H1 (cell line): ENCODE results near the gene NXN. TPM values are rescaled to one million over a fixed set of nuclear protein-coding genes. Genes with fewer than 3 reads are reported as not detected.
"Not testable (repeated sequence)": the region's sequence is repeated elsewhere in the genome, so short reads cannot be mapped to it uniquely, and the experiment has no call there.

Experiments used
- CTCF ChIA-PET: fragments of 300-600 bp; sonication (Branson Sonifier 250); formaldehyde crosslinking; loops from one replicate; lab custom pipeline; 2021; ENCODE audit not compliant: partially characterized antibody; lab: Charles Lee
- POLR2A ChIA-PET: fragments of 300-600 bp; sonication (Branson Sonifier 250); formaldehyde crosslinking; loops from one replicate; lab custom pipeline; 2021; ENCODE audit warnings: inconsistent platforms; ENCODE audit not compliant: partially characterized antibody; lab: Charles Lee
- DNase-seq, 2 experiments: peaks; one replicate each; pipeline versions ENCODE4 v3.0.0 to v3.0.0-alpha.2; 2010 to 2022; ENCODE audit warnings: low spot score in 2 of 2, low read depth in 1 of 2, mixed read lengths in 1 of 2
- FAIRE-seq: peaks from 2 replicates; lab custom pipeline; 2011; peaks lifted over from hg19 to GRCh38; lab: Jason Lieb, UNC
- H2AFZ ChIP-seq: 2 replicates; pipeline ENCODE4 v1.8.1; 2012; ENCODE audit warnings: low read length, inconsistent platforms
- H2AK5ac ChIP-seq: 2 replicates; pipeline ENCODE4 v1.6.1; 2013; ENCODE audit warnings: low read depth, low read length
- H2BK120ac ChIP-seq: replicated peaks from 2 replicates; pipeline ENCODE3; 2013; ENCODE audit warnings: low read depth, low read length, inconsistent platforms
- H2BK12ac ChIP-seq: 2 replicates; pipeline ENCODE4 v1.6.1; 2013; ENCODE audit warnings: low read depth, low read length
- H2BK15ac ChIP-seq: 2 replicates; pipeline ENCODE4 v1.6.1; 2013; ENCODE audit warnings: low read length
- H2BK20ac ChIP-seq: 2 replicates; pipeline ENCODE4 v1.6.1; 2013; ENCODE audit warnings: low read length
- H2BK5ac ChIP-seq: 2 replicates; pipeline ENCODE4 v1.6.1; 2013; ENCODE audit warnings: low read depth, low read length
- H3K14ac ChIP-seq: 2 replicates; pipeline ENCODE4 v1.6.1; 2013; ENCODE audit warnings: inconsistent platforms; ENCODE audit not compliant: insufficient read length
- H3K18ac ChIP-seq: 2 replicates; pipeline ENCODE4 v1.6.1; 2013; ENCODE audit warnings: low read length; ENCODE audit errors: extremely low read depth
- H3K23ac ChIP-seq: 2 replicates; pipeline ENCODE4 v1.6.1; 2013; ENCODE audit warnings: inconsistent platforms; ENCODE audit not compliant: insufficient read length
- H3K23me2 ChIP-seq: 2 replicates; pipeline ENCODE4 v1.6.1; 2013; ENCODE audit warnings: low read depth, low read length
- H3K27ac ChIP-seq: 2 replicates; pipeline ENCODE4 v1.6.1; 2011; ENCODE audit warnings: low read depth, low read length, inconsistent platforms
- H3K27me3 ChIP-seq, 4 experiments: replicated peaks in 1 of 4; 1 replicate in 1 of 4; 2 replicates in 3 of 4; pipeline versions ENCODE4 v1.6.1 to v1.8.1; 2011 to 2013; ENCODE audit warnings: low read length in 3 of 4, mild to moderate bottlenecking in 3 of 4, inconsistent platforms in 2 of 4, mixed read lengths in 2 of 4, moderate library complexity in 1 of 4; ENCODE audit not compliant: control insufficient read depth in 3 of 4, insufficient read depth in 3 of 4; ENCODE audit errors: extremely low read depth in 1 of 4
- H3K36me3 ChIP-seq, 4 experiments: 2 replicates each; pipeline versions ENCODE4 v1.6.1 to v1.8.1; 2011 to 2013; ENCODE audit warnings: mild to moderate bottlenecking in 4 of 4, low read length in 3 of 4, moderate library complexity in 2 of 4, control low read depth in 1 of 4, inconsistent platforms in 1 of 4; ENCODE audit not compliant: insufficient read depth in 4 of 4, control insufficient read depth in 2 of 4
- H3K4ac ChIP-seq: replicated peaks from 2 replicates; pipeline ENCODE3; 2013; ENCODE audit warnings: low read length, low read depth, mixed read lengths, inconsistent platforms; ENCODE audit not compliant: insufficient read length
- H3K4me1 ChIP-seq, 4 experiments: replicated peaks in 1 of 4; 1 replicate in 1 of 4; 2 replicates in 3 of 4; pipeline versions ENCODE4 v1.6.1 to v1.8.1; 2011 to 2013; ENCODE audit warnings: low read length in 3 of 4, inconsistent platforms in 2 of 4, mixed read lengths in 1 of 4; ENCODE audit not compliant: insufficient read depth in 4 of 4, control insufficient read depth in 3 of 4
- H3K4me2 ChIP-seq, 2 experiments: 2 replicates each; pipeline versions ENCODE4 v1.6.1 to v1.8.1; 2011 to 2013; ENCODE audit warnings: low read depth in 2 of 2, low read length in 2 of 2, control low read depth in 1 of 2, inconsistent platforms in 1 of 2, mild to moderate bottlenecking in 1 of 2; ENCODE audit not compliant: insufficient read depth in 1 of 2
- H3K4me3 ChIP-seq, 4 experiments: fragments of 200-600, 300-600 bp in 1 of 4; sonication (generic), shearing (Covaris generic), sonication (Bioruptor Twin) in 1 of 4; 2 replicates each; pipeline versions ENCODE4 v1.5.1 to v1.8.1; 2011 to 2016; ENCODE audit warnings: low read length in 4 of 4, low read depth in 3 of 4, control low read depth in 2 of 4, inconsistent platforms in 2 of 4, mild to moderate bottlenecking in 2 of 4, mixed read lengths in 1 of 4, moderate library complexity in 1 of 4; ENCODE audit not compliant: insufficient read depth in 2 of 4; ENCODE audit errors: extremely low read depth in 1 of 4
- H3K56ac ChIP-seq: replicated peaks from 2 replicates; pipeline ENCODE3; 2013; ENCODE audit warnings: low read depth, mild to moderate bottlenecking, mixed read lengths, low read length, inconsistent platforms; ENCODE audit not compliant: insufficient read length
- H3K79me1 ChIP-seq: 2 replicates; pipeline ENCODE4 v1.6.1; 2013; ENCODE audit warnings: low read depth, low read length, control low read depth
- H3K79me2 ChIP-seq, 2 experiments: 2 replicates each; pipeline versions ENCODE4 v1.6.1 to v1.8.1; 2012 to 2013; ENCODE audit warnings: low read length in 2 of 2, mild to moderate bottlenecking in 2 of 2, inconsistent platforms in 1 of 2; ENCODE audit not compliant: insufficient read depth in 2 of 2, control insufficient read depth in 1 of 2
- H3K9ac ChIP-seq, 4 experiments: replicated peaks in 1 of 4; 1 replicate in 1 of 4; 2 replicates in 3 of 4; pipeline versions ENCODE4 v1.6.1 to v1.8.1; 2011 to 2013; ENCODE audit warnings: low read depth in 3 of 4, low read length in 3 of 4, control low read depth in 2 of 4, mild to moderate bottlenecking in 2 of 4, moderate library complexity in 2 of 4, inconsistent platforms in 1 of 4; ENCODE audit errors: extremely low read depth in 1 of 4
- H3K9me3 ChIP-seq, 2 experiments: 2 replicates each; pipeline versions ENCODE4 v1.6.1 to v1.8.1; 2012 to 2013; ENCODE audit warnings: mild to moderate bottlenecking in 2 of 2, moderate library complexity in 2 of 2, control low read depth in 1 of 2, inconsistent platforms in 1 of 2, low read depth in 1 of 2, low read length in 1 of 2, mixed read lengths in 1 of 2; ENCODE audit not compliant: insufficient read depth in 2 of 2
- H4K20me1 ChIP-seq, 2 experiments: replicated peaks in 1 of 2; 2 replicates each; pipeline versions ENCODE3 to v1.8.1; 2011 to 2013; ENCODE audit warnings: inconsistent platforms in 2 of 2, low read length in 2 of 2, mild to moderate bottlenecking in 1 of 2; ENCODE audit not compliant: insufficient read depth in 2 of 2, control insufficient read depth in 1 of 2
- H4K5ac ChIP-seq: 2 replicates; pipeline ENCODE4 v1.6.1; 2013; ENCODE audit warnings: low read length, low read depth, mixed read lengths, inconsistent platforms; ENCODE audit not compliant: insufficient read length
- H4K8ac ChIP-seq: 2 replicates; pipeline ENCODE4 v1.8.0; 2013; ENCODE audit warnings: mild to moderate bottlenecking, moderate library complexity, low read length, inconsistent platforms; ENCODE audit not compliant: insufficient read depth; ENCODE audit errors: extremely low read depth
- H4K91ac ChIP-seq: replicated peaks from 2 replicates; pipeline ENCODE3; 2013; ENCODE audit warnings: low read length, mixed read lengths, inconsistent platforms; ENCODE audit not compliant: insufficient read length
- CEBPB ChIP-seq: IDR thresholded peaks from 2 replicates; pipeline ENCODE4 v1.6.1; 2012; ENCODE audit warnings: low read depth, low read length
- CHD2 ChIP-seq: IDR thresholded peaks from 2 replicates; pipeline ENCODE4 v1.6.1; 2012; ENCODE audit warnings: low read length, improper control_type of control experiment
- POLR2A ChIP-seq, 2 experiments: IDR thresholded peaks; 1 replicate in 1 of 2; 2 replicates in 1 of 2; pipeline ENCODE4 v1.6.1; 2011; ENCODE audit warnings: low read depth in 2 of 2, low read length in 2 of 2, mild to moderate bottlenecking in 2 of 2; ENCODE audit errors: control extremely low read depth in 1 of 2
- POLR2AphosphoS5 ChIP-seq: IDR thresholded peaks from 2 replicates; pipeline ENCODE4 v1.6.1; 2011; ENCODE audit warnings: low read depth, low read length
- SP1 ChIP-seq: IDR thresholded peaks from 2 replicates; pipeline ENCODE4 v1.6.1; 2011; ENCODE audit warnings: low read depth, low read length
- SP2 ChIP-seq: IDR thresholded peaks from 2 replicates; pipeline ENCODE4 v1.6.1; 2012; ENCODE audit warnings: mild to moderate bottlenecking, low read length, inconsistent platforms
- TAF1 ChIP-seq: IDR thresholded peaks from 2 replicates; pipeline ENCODE4 v1.6.1; 2011; ENCODE audit warnings: mild to moderate bottlenecking, low read depth, low read length
- WGBS, 2 experiments: shearing (Covaris generic) in 1 of 2; methylation state at CpG; one replicate each; pipeline versions ENCODE4 v1.1.6 to v1.1.7; 2013 to 2015; ENCODE audit warnings: low lambda C conversion rate in 2 of 2, mixed read lengths in 2 of 2, inconsistent platforms in 1 of 2, low coverage in 1 of 2, missing lambda C conversion rate in 1 of 2; ENCODE audit not compliant: insufficient replicate concordance in 2 of 2, insufficient coverage in 1 of 2, insufficient read length in 1 of 2; ENCODE audit errors: extremely low coverage in 1 of 2, missing lambda C conversion rate in 1 of 2; 5-methylcytosine and 5-hydroxymethylcytosine counted together
- polyA plus RNA-seq, 7 experiments: library from polyadenylated mRNA; depleted of rRNA in 3 of 7; stranded (reverse) in 5 of 7; unstranded in 2 of 7; fragments of >200 nt in 5 of 7; fragments of 200-250 nt in 2 of 7; gene quantifications; 1 replicate in 5 of 7; 2 replicates in 1 of 7; 4 replicates in 1 of 7; pipeline versions ENCODE4 v1.2.1 to v1.2.3, GENCODE V29; 2011 to 2013; ENCODE audit warnings: missing spikeins in 2 of 7, mixed read lengths in 2 of 7
- total RNA-seq: library from RNA; stranded (reverse); fragmentation: NEBNext Ultra II Directional; extraction: Animal tissue kit (Norgen Biotek cat#: 25700); gene quantifications from 2 replicates; pipeline ENCODE4 v1.2.1, GENCODE V29; 2021
- TF ChIP-seq, protein P1 (sequence below): IDR thresholded peaks from 2 replicates; pipeline ENCODE4 v1.6.1; 2012; ENCODE audit warnings: inconsistent platforms

The NXN gene
- total and polyA plus RNA-seq, 2 of the 8 experiments (the other 6 are each of a cell fraction or from before 2014, with no cell fraction given) = 94.1 to 107 TPM

DNA sequence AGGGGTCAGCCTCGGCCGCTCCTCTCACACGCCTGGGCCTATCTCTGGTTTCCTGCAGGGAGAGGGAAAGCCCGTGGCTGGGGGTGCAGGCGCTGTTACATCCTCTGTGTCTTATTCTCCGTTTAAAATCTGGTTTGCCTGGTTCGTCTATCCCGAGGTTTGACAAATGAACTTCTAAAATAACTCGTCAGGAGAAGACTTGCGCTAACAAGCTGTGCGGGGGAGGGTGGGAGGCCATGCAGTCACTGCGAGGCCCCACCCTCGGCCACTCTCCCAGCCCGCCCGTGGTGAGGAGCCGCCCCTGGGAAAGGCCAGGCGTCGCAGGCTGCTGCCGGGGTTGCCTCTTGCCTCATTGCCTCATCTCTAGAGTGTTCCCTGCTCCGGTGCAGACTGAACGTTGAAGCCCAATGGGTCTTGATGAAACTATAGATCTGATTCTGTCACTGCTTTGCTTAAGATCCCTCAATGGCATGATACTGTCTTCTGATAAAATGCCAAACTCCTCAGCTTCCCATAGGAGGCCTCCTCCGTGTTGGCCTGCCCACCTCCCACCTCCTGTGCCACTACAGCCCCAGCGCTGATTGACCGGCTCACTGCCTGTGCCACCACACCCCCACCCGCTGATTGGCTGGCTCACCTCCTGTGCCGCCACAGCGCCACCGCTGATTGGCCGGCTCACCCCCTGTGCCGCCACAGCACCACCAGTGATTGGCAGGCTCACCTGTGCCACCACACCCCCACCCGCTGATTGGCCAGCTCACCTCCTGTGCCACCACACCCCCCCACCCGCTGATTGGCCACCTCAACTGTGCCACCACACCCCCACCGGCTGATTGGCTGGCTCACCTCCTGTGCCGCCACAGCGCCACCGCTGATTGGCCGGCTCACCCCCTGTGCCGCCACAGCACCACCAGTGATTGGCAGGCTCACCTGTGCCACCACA, 189.4 kb downstream of the NXN start:
- WGBS, 2 experiments = 55% methylated on average over 29 of the region's 38 CpGs; no CpG with 5 or more reads in 1 of the 2 experiments
- not testable (repeated sequence) for H3K27me3 ChIP-seq, H2BK20ac ChIP-seq, H3K14ac ChIP-seq, H3K23ac ChIP-seq, H2BK15ac ChIP-seq, H2BK120ac ChIP-seq, H3K18ac ChIP-seq, H4K20me1 ChIP-seq, H3K4ac ChIP-seq, H3K79me2 ChIP-seq, H2AFZ ChIP-seq, H4K8ac ChIP-seq, H2BK12ac ChIP-seq, H3K23me2 ChIP-seq, H4K5ac ChIP-seq, H3K79me1 ChIP-seq, H4K91ac ChIP-seq, H3K9me3 ChIP-seq, H2AK5ac ChIP-seq, H3K56ac ChIP-seq
- H3K4me1 ChIP-seq = peaks cover 0 to 10% (median 3%) of the 10 kb centered on the region in 4 experiments; a peak in 6 of 7 replicates
- peak; percentile 78 to 82 for DNase-seq
- 0 out of 2 replicates have a peak overlapping the region, but pooled peaks have one; percentile 52 for H2BK5ac ChIP-seq
- peak; percentile 97 for FAIRE-seq
- ChIA-PET CTCF (interaction anchor here (1.0 to 17.5 kb wide), 6 partner anchors 9 to 206 kb away, joined by 3 to 258 read pairs (median 4); partner anchors contain the start of genes NXN and TIMM22), POLR2A (interaction anchor here (0.7 to 4.1 kb wide), 11 partner anchors 8 to 207 kb away, joined by 3 to 21 read pairs (median 5); partner anchors contain the start of genes GLOD4, MRM3 and TIMM22)
- H3K9ac ChIP-seq = peak overlapping the region in 2 of 4 experiments; percentile 42 to 49; a peak in 3 of 7 replicates
- peak overlapping the region; percentile 39 to 62 for H3K4me2 ChIP-seq
- peaks cover 4 to 21% (median 13%) of the 10 kb centered on the region in 4 experiments; a peak in 7 of 8 replicates for H3K36me3 ChIP-seq
- H3K27ac ChIP-seq = 0 out of 2 replicates have a peak overlapping the region, but pooled peaks have one; percentile 25
- TF ChIP-seq POLR2AphosphoS5 (peak; percentile 53; the same call in 1 of the 2 replicates), SP1 (peak; percentile 89), POLR2A (IDR thresholded peaks at IDR 0.05; ENCODE audit: control extremely low read depth in 1 of 2, low read depth in 2 of 2, low read length in 2 of 2) (peak in 1 of 2 experiments; percentile 52), CEBPB (peak; percentile 41; the same call in 1 of the 2 replicates), TAF1 (0 out of 2 replicates have a peak, but pooled peaks have one; percentile 43), CHD2 (peak; percentile 77), SP2 (peak; percentile 23; the same call in 1 of the 2 replicates)
- TF ChIP-seq, protein P1, sequence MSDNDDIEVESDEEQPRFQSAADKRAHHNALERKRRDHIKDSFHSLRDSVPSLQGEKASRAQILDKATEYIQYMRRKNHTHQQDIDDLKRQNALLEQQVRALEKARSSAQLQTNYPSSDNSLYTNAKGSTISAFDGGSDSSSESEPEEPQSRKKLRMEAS = peak; percentile 17; the same call in 1 of the 2 replicates
- H3K4me3 ChIP-seq = peak overlapping the region in 1 of 4 experiments; percentile 39; a peak in 3 of 8 replicates
